Measurements from ENCODE around the gene ACBD4.

DNA sequence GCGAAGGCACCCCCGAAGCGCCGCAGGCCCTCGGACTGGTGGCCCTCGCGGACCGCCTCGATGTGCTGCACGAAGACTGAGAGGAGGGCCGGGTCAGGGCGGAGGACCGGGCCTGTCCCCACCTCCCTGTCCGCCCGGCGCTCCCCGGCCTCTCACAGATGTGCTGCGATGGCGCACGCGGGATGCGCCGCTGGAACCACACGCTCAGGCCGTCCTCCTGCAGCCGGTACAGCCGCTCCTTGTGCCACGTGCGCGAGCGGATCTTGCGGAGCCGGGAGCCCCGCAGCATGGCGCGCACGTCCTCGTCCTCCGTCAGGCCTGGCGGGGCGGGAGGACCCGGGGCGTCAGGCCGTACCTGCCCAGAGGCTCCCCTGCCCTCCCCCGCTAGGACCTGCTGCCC lies 14.4 kb upstream of the ACBD4 start:
- TF ChIP-seq CTCF (conservative IDR thresholded peaks at IDR 0.05; ENCODE audit: low read length) (no peak), EZH2phosphoT487 (IDR thresholded peaks at IDR 0.05; ENCODE audit: borderline replicate concordance, low read depth, low read length) (no peak)

Data from OCI-LY7 (cell line).